Mesendoderm (in vitro differentiated cells): Measurements from ENCODE around the gene RTTN.

ENCODE experiments used
- DNase-seq: peaks from one replicate; pipeline ENCODE4 v3.0.0; 2013
- H2AK5ac ChIP-seq: 2 replicates; pipeline ENCODE4 v1.6.1; 2013; ENCODE audit warnings: low read length, inconsistent platforms
- H2BK120ac ChIP-seq: 2 replicates; pipeline ENCODE4 v1.6.1; 2013; ENCODE audit warnings: low read depth, mild to moderate bottlenecking, low read length, moderate library complexity, mixed read lengths
- H2BK15ac ChIP-seq: replicated peaks from 2 replicates; pipeline ENCODE4 v1.6.1; 2013; ENCODE audit warnings: low read depth, mild to moderate bottlenecking, moderate library complexity
- H2BK5ac ChIP-seq: 2 replicates; pipeline ENCODE4 v1.6.1; 2013; ENCODE audit warnings: low read length, inconsistent platforms
- H3K18ac ChIP-seq: 2 replicates; pipeline ENCODE4 v1.6.1; 2013; ENCODE audit warnings: mild to moderate bottlenecking, low read length, mixed read lengths
- H3K23ac ChIP-seq: one replicate; pipeline ENCODE4 v1.6.1; 2013; ENCODE audit warnings: low read length
- H3K27ac ChIP-seq: 2 replicates; pipeline ENCODE4 v1.5.1; 2013; ENCODE audit warnings: low read depth, mild to moderate bottlenecking, inconsistent platforms, low read length, moderate library complexity
- H3K27me3 ChIP-seq: 2 replicates; pipeline ENCODE4 v1.6.1; 2013; ENCODE audit warnings: low read length, control low read depth, mild to moderate bottlenecking, inconsistent platforms; ENCODE audit not compliant: insufficient read depth, poor library complexity
- H3K36me3 ChIP-seq: 2 replicates; pipeline ENCODE4 v1.6.1; 2013; ENCODE audit warnings: low read length, inconsistent platforms; ENCODE audit not compliant: control insufficient read depth, insufficient read depth
- H3K4ac ChIP-seq: one replicate; pipeline ENCODE4 v1.6.1; 2013; ENCODE audit warnings: low read depth, mild to moderate bottlenecking, low read length, moderate library complexity
- H3K4me1 ChIP-seq: 2 replicates; pipeline ENCODE4 v1.6.1; 2013; ENCODE audit warnings: low read depth, low read length, inconsistent platforms; ENCODE audit not compliant: control insufficient read depth
- H3K4me2 ChIP-seq: 2 replicates; pipeline ENCODE4 v1.6.1; 2013; ENCODE audit warnings: low read length
- H3K4me3 ChIP-seq: 2 replicates; pipeline ENCODE4 v1.5.1; 2013; ENCODE audit warnings: mild to moderate bottlenecking, low read length
- H3K56ac ChIP-seq: one replicate; pipeline ENCODE4 v1.6.1; 2013; ENCODE audit warnings: low read length
- H3K79me1 ChIP-seq: 2 replicates; pipeline ENCODE4 v1.6.1; 2013; ENCODE audit warnings: low read length, inconsistent platforms
- H3K79me2 ChIP-seq: 2 replicates; pipeline ENCODE4 v1.6.1; 2013; ENCODE audit warnings: mild to moderate bottlenecking, low read length; ENCODE audit not compliant: control insufficient read depth, insufficient read depth
- H3K9ac ChIP-seq: 2 replicates; pipeline ENCODE4 v1.6.1; 2013; ENCODE audit warnings: low read length, inconsistent platforms
- H4K5ac ChIP-seq: one replicate; pipeline ENCODE4 v1.6.1; 2013; ENCODE audit warnings: low read length
- H4K8ac ChIP-seq: one replicate; pipeline ENCODE4 v1.6.1; 2013; ENCODE audit warnings: low read depth, mild to moderate bottlenecking, control low read depth, low read length, moderate library complexity
- WGBS: extraction: QIAGEN DNeasy Blood & Tissue Kit; methylation state at CpG from one replicate; pipeline ENCODE4 v1.1.7; 2013; ENCODE audit warnings: low lambda C conversion rate, missing lambda C conversion rate; ENCODE audit not compliant: insufficient coverage; ENCODE audit errors: extremely low coverage; 5-methylcytosine and 5-hydroxymethylcytosine counted together

Gene RTTN

GRCh38 chr18:70068981-70069380, 136.5 kb downstream of the RTTN start:
- no peak overlapping the region for H2AK5ac ChIP-seq
- H3K36me3 ChIP-seq = no peaks in the 10 kb centered on the region
- H3K9ac ChIP-seq = no peak overlapping the region
- no peak overlapping the region for H4K5ac ChIP-seq
- no peak overlapping the region for H2BK120ac ChIP-seq
- no peaks in the 10 kb centered on the region for H3K79me1 ChIP-seq
- H2BK15ac ChIP-seq = no peak overlapping the region
- no peaks in the 10 kb centered on the region for H3K79me2 ChIP-seq
- H3K4me2 ChIP-seq = no peak overlapping the region
- no peak overlapping the region for H3K4me3 ChIP-seq
- H2BK5ac ChIP-seq = no peak overlapping the region
- no peaks in the 10 kb centered on the region for H3K4me1 ChIP-seq
- no peak overlapping the region for H4K8ac ChIP-seq
- DNase-seq = no peak
- no peaks in the 10 kb centered on the region for H3K27me3 ChIP-seq
- no peak overlapping the region for H3K56ac ChIP-seq
- no peak overlapping the region for H3K23ac ChIP-seq
- H3K18ac ChIP-seq = no peak overlapping the region
- no peak overlapping the region for H3K27ac ChIP-seq
- no peak overlapping the region for H3K4ac ChIP-seq

DNA sequence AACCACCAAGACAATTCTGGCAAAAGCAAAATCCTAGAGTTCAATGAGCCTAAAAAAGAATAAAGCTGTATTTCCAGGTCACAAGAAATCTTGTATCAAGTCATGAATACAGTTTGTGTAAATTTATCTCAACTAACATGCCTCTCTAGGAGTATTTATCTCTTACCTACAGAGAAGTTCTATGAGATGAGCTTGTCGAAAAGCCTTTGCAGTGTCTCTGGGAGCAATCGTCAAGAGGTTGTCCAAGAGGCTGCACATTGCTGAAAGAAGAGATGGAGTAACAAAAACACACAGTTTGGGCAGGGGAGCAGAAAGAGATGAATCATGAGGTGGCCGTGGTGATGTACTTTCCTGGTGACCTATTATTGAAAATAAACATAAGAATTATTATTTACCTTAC, 145.8 kb downstream of the RTTN start:
- DNase-seq = no peak
- H3K27ac ChIP-seq = no peak overlapping the region
- H3K18ac ChIP-seq = no peak overlapping the region
- H2BK15ac ChIP-seq = no peak overlapping the region
- H2AK5ac ChIP-seq = no peak overlapping the region
- H3K79me2 ChIP-seq = no peaks in the 10 kb centered on the region
- H2BK5ac ChIP-seq = no peak overlapping the region
- no peak overlapping the region for H4K8ac ChIP-seq
- no peaks in the 10 kb centered on the region for H3K4me1 ChIP-seq
- H3K9ac ChIP-seq = no peak overlapping the region
- no peak overlapping the region for H3K4me2 ChIP-seq
- no peak overlapping the region for H3K56ac ChIP-seq
- no peaks in the 10 kb centered on the region for H3K79me1 ChIP-seq
- no peak overlapping the region for H3K23ac ChIP-seq
- WGBS = no CpG with 5 or more reads among the region's 3 CpGs
- no peak overlapping the region for H3K4me3 ChIP-seq
- H3K27me3 ChIP-seq = no peaks in the 10 kb centered on the region
- H4K5ac ChIP-seq = no peak overlapping the region
- H3K36me3 ChIP-seq = no peaks in the 10 kb centered on the region
- H2BK120ac ChIP-seq = no peak overlapping the region
- no peak overlapping the region for H3K4ac ChIP-seq

DNA sequence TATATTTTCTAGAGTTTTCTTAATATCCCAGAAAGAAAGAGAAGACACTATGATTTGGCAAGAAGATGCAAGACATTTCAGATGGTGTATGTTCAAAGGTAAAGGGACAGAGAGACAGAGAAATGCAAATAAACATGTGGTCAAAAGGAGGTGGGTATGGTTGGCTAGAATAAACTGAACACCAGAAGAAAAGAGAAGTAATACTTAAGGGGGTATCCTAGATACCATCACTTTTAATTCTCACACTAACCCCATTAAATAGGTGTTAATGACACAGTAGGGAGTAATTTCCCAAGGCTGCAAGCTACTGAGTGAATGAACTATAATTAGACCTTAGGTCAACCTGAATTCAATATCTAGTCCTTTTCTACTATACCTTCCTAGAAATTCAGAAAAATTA, 146.6 kb downstream of the RTTN start:
- no peak overlapping the region for H4K5ac ChIP-seq
- H2AK5ac ChIP-seq = no peak overlapping the region
- DNase-seq = no peak
- H3K27me3 ChIP-seq = no peaks in the 10 kb centered on the region
- no peak overlapping the region for H3K4me3 ChIP-seq
- H3K4me2 ChIP-seq = no peak overlapping the region
- H3K36me3 ChIP-seq = no peaks in the 10 kb centered on the region
- no peaks in the 10 kb centered on the region for H3K79me2 ChIP-seq
- H3K27ac ChIP-seq = no peak overlapping the region
- no peak overlapping the region for H2BK15ac ChIP-seq
- H4K8ac ChIP-seq = no peak overlapping the region
- H3K23ac ChIP-seq = no peak overlapping the region
- no peaks in the 10 kb centered on the region for H3K79me1 ChIP-seq
- H2BK120ac ChIP-seq = no peak overlapping the region
- H3K9ac ChIP-seq = no peak overlapping the region
- no peak overlapping the region for H3K18ac ChIP-seq
- H3K4ac ChIP-seq = no peak overlapping the region
- H3K56ac ChIP-seq = no peak overlapping the region
- no peaks in the 10 kb centered on the region for H3K4me1 ChIP-seq
- H2BK5ac ChIP-seq = no peak overlapping the region

- peak overlapping the region; percentile 28 for H4K8ac ChIP-seq
- H3K36me3 ChIP-seq = no peaks in the 10 kb centered on the region
- H3K4ac ChIP-seq = no peak overlapping the region
- DNase-seq = no peak
- no peak overlapping the region for H3K9ac ChIP-seq
- peaks cover 1% of the 10 kb centered on the region for H3K27me3 ChIP-seq
- no peaks in the 10 kb centered on the region for H3K79me2 ChIP-seq
- H3K4me1 ChIP-seq = peaks cover 2% of the 10 kb centered on the region
- H3K56ac ChIP-seq = no peak overlapping the region
- H3K4me3 ChIP-seq = no peak overlapping the region
- no peak overlapping the region for H3K4me2 ChIP-seq
- H2BK5ac ChIP-seq = no peak overlapping the region
- H3K79me1 ChIP-seq = no peaks in the 10 kb centered on the region
- H3K23ac ChIP-seq = no peak overlapping the region
- H2BK15ac ChIP-seq = no peak overlapping the region
- H2AK5ac ChIP-seq = no peak overlapping the region
- H2BK120ac ChIP-seq = no peak overlapping the region
- no peak overlapping the region for H3K27ac ChIP-seq
- no peak overlapping the region for H4K5ac ChIP-seq
- no peak overlapping the region for H3K18ac ChIP-seq
- WGBS = no CpG with 5 or more reads among the region's 4 CpGs
Observed at GRCh38 chr18:70047931-70048603, 157.4 kb downstream of the RTTN start.

- Histone ChIP-seq H3K9ac (no peak overlapping the region), H3K4me3 (no peak overlapping the region), H3K27me3 (peaks cover 1% of the 10 kb centered on the region), H2BK15ac (no peak overlapping the region), H2BK120ac (no peak overlapping the region), H3K4me2 (no peak overlapping the region), H3K18ac (no peak overlapping the region), H4K5ac (no peak overlapping the region), H3K4ac (no peak overlapping the region), H3K27ac (no peak overlapping the region), H3K79me1 (no peaks in the 10 kb centered on the region), H3K56ac (no peak overlapping the region), H3K36me3 (no peaks in the 10 kb centered on the region), H4K8ac (no peak overlapping the region), H3K23ac (no peak overlapping the region), H3K4me1 (peaks cover 2% of the 10 kb centered on the region), H3K79me2 (no peaks in the 10 kb centered on the region), H2AK5ac (no peak overlapping the region), H2BK5ac (no peak overlapping the region)
- WGBS = no CpG with 5 or more reads among the region's 1 CpG
- DNase-seq = peak; percentile 19
Observed at GRCh38 chr18:70046796-70047195, 158.7 kb downstream of the RTTN start.

GRCh38 chr18:70046207-70046606, 159.3 kb downstream of the RTTN start:
- Histone ChIP-seq H4K8ac (no peak overlapping the region), H3K27me3 (peaks cover 1% of the 10 kb centered on the region), H3K36me3 (no peaks in the 10 kb centered on the region), H3K79me1 (no peaks in the 10 kb centered on the region), H3K18ac (no peak overlapping the region), H2BK15ac (no peak overlapping the region), H3K4me2 (no peak overlapping the region), H3K27ac (no peak overlapping the region), H3K4me3 (no peak overlapping the region), H2AK5ac (no peak overlapping the region), H3K79me2 (no peaks in the 10 kb centered on the region), H2BK5ac (no peak overlapping the region), H3K9ac (no peak overlapping the region), H3K4me1 (peaks cover 2% of the 10 kb centered on the region), H3K23ac (no peak overlapping the region), H2BK120ac (no peak overlapping the region), H4K5ac (no peak overlapping the region), H3K56ac (no peak overlapping the region), H3K4ac (peak overlapping the region; percentile 2)
- DNase-seq = no peak
- WGBS = no CpG with 5 or more reads among the region's 2 CpGs
